NT2/D1 (cell line): ENCODE data around the gene CCNC.

Experiments used
- SUZ12 ChIP-seq: IDR thresholded peaks from 2 replicates; pipeline ENCODE4 v1.6.1; 2011; ENCODE audit not compliant: insufficient read length, insufficient read depth; ENCODE audit errors: extremely low read depth
- YY1 ChIP-seq: IDR thresholded peaks from 2 replicates; pipeline ENCODE4 v1.6.1; 2011; ENCODE audit not compliant: insufficient read length, insufficient read depth
- ZNF274 ChIP-seq: IDR thresholded peaks from 2 replicates; pipeline ENCODE4 v1.6.1; 2011; ENCODE audit warnings: mild to moderate bottlenecking, low read depth, low read length

DNA sequence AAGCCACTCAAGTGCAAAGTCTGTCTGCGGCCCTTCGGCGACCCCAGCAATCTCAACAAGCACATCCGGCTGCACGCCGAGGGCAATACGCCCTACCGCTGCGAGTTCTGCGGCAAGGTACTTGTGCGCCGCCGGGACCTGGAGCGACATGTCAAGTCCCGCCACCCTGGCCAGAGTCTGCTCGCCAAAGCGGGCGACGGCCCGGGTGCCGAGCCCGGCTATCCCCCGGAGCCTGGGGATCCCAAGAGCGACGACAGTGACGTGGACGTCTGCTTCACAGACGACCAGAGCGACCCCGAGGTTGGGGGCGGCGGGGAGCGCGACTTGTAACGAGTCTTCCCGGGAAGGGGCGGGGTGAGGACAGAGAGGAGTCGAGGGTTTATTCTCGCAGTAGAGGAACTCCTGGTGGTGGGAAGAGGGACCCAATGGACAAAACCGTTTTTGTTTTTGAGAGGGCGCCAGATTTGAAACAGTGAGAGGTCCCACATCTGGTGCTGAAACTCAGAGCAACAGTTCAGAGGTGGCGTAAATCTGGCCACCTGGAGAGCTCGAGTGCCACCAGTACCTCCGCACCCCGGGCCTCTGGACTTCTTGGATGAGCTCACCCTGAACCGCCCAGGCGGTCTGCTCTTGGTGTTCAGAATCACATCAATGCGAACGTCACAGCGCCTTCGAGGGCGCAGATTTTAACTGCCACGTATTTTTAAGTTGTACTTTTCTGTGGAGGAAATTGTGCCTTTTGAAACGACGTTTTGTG lies 46.1 kb upstream of the CCNC start:
- TF ChIP-seq SUZ12 = no peak
- no peak for TF ChIP-seq YY1
- TF ChIP-seq ZNF274 = no peak
